ENCODE data around the gene ITGB7.

Gene ITGB7

DNA sequence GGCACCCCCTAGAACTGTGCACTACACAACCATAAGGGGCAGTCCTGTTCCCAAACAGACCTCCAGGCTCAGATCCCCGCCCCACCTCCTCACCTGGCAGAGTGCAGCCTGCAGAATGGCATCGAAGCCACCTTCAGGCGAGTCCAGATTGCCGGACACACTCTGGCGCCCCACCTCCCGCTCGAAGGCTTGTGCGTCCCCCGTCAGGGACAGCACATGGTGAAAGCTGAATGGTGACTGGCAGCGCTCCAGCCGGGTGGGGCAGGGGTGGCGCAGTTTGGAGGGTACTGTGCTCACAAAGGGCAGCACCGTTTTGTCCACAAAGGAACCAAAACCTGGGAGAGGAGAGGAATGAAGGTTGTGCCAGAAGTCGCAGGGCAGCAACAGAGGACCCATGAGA is 10.6 kb downstream of the ITGB7 start:
- no peak for DNase-seq (ENCODE audit: low read depth)

DNA sequence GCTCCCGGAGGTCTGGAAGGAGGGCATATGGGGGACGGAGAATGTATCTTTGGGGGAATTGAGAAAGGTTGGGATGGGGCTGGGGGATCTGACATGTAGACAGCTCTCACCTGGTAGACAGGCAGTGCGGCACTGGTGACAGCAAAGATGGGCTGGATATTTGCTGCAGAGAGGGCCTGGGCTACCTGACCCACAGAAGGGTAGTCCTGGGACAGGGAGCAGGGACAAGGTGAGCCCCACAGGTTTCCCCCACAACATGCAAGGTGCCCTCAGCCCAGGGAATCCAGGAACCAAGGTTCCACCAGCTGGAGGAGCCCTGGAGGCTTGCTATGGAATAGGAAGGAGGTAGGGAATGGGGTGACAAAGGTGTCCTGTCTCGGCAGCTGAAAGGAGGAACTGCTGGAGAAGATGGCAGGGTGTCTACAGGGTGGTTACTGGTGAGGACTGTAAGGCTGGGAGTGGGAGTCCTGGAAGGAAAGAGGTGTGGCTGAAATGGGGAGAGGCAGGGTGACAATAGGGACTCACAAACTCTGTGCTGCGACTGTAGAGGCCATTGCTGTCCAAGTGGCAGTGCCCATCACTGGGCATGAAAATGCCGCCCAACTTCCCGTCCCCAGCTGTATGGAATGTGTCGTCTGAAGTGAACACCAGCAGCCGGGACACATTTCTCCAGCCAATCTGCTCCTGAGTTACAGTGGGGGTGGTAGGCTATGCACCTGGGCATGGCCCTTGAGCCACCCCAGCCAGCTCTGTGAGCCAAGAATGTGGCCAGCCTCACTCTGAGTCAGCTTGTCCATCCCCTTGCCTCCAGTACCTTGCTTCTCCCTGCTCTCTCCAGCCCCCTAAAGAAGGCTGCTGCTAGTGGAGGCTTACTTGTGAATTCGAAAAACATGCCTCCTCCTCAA is 11.3 kb downstream of the ITGB7 start:
- no peak for DNase-seq (ENCODE audit: low read depth)

- no peak for DNase-seq (ENCODE audit: low read depth)
These were observed 12.1 kb downstream of the ITGB7 start for GRCh38 chr12:53194973-53195372.

DNA sequence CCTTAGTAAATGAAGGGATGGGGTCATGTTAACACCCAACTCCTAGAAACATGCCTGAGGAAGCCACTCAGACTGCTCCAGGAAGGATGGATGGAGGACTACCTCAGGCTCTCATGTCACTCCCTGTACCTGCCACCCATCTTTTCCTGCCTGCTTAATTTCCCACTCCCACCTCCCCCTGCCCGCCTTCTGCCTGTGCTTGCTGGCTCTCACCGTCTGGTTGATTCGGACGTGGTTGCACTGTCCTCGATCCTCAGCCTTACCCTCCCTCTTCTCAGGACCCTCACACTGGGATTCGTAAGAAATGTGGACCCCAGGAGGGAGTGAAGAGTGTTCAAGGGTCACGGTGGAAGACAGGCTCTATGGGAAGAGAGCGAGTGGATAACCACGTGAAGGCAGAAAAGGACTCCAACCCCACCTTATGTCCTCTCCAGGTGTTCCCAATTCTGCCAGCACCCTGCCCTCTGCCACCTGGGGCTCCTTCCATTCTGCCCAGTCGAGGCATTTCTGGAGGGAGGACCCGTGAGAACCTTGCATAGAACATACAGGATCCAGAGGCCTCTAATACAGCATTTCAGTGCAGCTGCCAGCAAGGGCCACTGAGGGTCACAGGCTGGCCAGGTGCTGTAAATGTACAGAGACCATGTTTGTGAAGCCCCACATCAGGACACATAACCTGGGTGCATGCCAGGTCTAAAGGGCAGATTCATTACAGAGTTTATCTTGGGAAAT is 12.9 kb downstream of the ITGB7 start:
- DNase-seq (ENCODE audit: low read depth): no peak

DNA sequence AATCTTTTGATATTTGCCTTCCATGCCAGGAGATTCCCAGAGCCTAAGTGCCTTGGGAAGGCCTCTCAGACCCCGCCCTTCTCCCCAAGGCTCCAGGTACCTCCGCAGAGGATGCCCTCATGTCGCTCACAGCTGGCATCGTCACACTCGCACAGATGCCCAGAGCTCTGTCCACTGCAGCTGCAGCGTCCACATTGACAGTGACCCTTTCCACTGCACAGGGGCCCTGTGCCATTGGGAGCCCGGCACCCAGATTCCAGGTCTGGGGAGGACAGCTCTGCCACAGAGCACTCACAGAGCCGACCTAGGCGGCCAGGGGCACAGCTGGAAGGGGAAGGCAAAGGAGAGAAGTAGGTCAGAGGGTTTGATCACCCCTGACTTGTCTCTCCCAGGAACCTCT is 14.0 kb downstream of the ITGB7 start:
- no peak for DNase-seq (ENCODE audit: low read depth)

DNA sequence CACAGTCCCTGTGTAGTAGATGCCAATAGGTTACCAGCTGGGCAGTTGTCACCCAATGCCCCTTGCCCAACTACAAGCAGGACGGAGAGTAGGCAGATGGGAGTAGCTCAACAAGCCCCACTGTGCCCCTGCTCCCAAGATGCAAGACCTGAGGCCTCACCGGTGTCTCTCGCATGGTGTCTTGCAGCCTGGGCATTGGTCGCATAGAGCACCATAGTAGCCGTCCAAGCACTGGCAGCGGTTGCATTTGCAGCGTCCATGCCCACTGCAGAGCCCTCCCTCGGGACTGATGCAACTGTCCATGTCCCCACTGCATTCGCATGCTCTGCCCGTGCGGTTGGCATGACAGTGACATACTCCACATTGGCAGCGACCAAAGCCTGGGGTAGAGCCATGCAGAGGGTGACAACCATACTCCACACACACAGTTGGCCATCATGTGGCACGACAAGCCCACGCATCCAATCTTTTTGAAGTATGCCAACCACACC is 14.5 kb downstream of the ITGB7 start:
- no peak for DNase-seq (ENCODE audit: low read depth)

DNA sequence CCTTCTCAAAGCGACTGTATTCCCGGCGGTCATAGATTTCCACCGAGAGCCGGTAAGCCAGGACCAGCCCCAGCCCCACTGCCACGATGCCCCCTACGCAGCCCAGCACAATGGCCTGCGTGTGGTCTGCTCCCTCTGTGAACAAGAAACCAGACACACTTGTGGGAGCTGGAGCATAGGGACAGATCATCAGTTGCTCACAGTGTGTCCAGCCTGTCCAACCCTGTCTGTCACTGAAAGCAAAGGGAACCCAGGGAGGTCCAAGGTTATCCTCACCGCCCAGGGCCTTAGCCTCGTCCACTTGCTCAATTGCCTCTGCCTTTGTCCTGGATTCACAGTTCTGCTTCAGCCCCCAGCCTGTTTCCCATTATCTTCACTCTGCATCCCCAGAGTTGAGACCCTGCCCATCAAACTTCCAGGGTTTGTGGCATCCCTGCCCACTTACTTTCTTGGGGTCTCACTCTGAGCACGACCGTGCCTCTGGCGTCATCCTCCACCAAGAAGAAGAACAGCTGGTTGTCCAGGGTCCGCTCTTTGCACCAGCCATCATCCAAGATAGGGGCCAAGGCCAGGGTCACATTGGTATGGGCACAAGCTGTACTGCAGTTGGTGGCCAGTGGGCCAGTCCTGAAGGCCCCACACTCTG is 15.0 kb downstream of the ITGB7 start:
- DNase-seq (ENCODE audit: low read depth): no peak

DNA sequence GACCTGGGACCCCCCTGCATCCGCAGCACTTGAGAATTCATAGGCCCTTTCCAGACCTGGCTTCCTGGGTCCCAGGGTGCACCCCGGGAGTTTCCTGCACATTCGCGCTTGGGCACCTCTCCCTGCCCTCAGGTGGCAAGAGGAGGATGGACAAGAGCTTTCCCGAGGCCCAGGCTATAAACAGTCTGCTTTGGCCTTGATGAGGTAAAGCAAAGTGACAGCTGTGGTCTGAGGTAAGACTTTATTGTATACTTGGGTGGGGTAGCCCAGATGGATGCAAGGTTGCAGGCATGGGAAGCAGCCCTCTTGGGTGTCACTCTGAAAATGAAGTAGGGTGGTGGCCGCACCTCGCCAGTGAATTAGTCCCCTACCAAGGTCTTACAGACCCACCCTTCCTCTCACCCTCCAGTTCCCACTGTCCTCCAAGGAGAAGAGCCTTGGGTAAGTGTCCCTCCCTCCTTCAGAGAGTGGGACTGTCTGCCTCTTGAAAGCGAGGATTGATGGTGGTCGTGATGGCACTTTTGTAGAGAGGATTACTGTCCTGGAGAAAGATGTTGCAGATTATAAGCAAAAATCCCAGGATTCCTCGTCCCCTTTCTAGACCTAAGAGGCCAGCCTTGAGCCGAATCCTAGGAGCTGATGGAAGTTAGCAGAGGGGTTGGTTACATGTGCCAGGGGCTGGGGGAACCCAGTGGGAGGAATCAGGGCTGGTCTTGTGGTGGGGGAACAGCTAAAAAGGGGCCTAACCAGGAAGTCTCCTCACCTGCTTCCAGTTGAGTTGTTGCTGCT is 15.8 kb downstream of the ITGB7 start:
- no peak for DNase-seq (ENCODE audit: low read depth)

GRCh38 chr12:53190108-53190729 is 16.8 kb downstream of the ITGB7 start:
- peak; percentile 40 for DNase-seq (ENCODE audit: low read depth)

GRCh38 chr12:53187145-53187899 is 19.7 kb downstream of the ITGB7 start:
- DNase-seq (ENCODE audit: low read depth): no peak

DNA sequence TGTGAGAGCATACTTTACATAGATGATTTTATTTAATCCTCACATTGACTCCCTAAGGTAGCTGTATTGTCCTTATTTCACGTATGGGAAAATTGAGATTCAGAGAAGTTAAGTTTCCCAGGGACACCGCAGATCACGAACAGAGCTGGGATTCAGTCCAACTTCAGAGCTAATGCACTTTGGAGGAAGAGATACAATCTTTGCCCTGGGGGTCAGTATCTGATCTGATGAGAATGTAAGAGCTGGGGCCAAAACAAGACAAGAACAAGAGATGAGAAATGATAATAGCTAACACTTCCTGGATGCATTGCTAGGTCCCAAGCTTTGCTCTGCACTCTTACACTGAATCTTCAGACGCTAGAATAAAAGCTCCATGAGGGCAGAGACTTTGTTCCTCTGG is 20.3 kb downstream of the ITGB7 start:
- no peak for DNase-seq (ENCODE audit: low read depth)

DNA sequence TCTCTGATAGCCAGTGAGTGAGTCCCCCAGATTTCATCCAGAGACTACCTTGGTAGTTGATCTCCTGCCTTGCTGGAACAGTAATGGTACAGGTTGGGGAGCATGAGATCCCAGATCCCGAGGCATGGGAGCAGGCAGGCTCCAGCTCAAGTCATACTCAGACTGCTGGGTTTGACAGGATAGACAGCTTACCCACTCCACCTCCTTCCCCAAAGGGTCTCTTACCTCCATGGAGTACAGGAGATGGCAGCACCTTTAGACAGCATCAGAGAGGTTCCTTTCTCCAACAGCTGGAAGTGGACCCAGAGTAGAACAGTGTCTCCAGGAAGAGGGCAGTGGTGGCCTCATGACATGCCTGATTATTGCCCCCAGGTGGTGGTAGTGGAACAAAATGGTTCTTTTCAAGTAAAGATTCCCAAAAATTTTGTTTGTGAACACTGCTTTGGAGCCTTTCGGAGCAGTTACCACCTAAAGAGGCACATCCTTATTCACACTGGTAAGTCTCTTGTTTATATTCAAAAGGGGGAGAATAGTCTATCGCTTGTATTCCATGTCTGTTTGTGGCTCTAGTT is 21.4 kb downstream of the ITGB7 start:
- DNase-seq (ENCODE audit: low read depth): no peak

DNA sequence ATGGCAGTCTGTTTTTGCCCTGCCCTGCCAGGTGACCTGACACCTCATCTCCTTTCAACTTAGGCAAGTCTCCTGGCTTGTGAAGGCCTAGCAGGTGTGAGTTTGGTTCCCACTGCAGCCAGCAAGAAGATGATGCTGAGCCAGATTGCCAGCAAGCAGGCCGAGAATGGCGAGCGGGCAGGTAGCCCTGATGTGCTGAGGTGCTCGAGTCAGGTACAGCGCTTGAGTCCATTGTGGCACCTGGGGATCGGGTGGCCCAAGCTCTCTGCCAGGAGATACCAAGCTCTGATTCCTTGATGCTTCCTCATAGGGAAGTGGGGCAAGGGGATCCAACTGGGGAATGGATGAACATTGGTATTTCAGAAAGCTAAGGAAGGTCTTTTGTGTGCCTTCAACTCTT is 22.2 kb downstream of the ITGB7 start:
- no peak for DNase-seq (ENCODE audit: low read depth)

GRCh38 chr12:53182903-53183302 is 24.1 kb downstream of the ITGB7 start:
- DNase-seq (ENCODE audit: low read depth): no peak

DNA sequence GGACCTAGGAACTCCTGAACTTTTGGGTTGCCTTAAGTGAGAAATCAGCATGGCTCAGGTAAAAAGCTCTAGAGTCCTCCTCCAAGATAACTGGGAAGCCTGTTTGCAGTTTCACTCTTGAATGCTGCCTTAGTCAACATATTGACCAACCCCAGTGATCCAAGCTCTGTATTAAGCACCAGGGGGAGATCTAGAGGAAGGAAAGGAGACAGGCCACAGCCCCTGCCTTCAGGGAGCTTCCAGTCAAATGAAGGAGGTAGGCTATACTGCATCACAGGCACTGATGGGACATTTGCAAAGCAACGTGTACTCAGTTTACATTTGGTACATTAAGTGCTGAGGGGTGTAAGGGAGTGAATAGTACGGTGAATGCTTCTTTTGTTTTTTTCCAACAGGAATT is 25.1 kb downstream of the ITGB7 start:
- no peak for DNase-seq (ENCODE audit: low read depth)

- DNase-seq (ENCODE audit: low read depth): peak; percentile 71
These were observed 26.0 kb downstream of the ITGB7 start for GRCh38 chr12:53180931-53181645.

GRCh38 chr12:53180220-53180930 is 26.7 kb downstream of the ITGB7 start, which contains the start of the genes CSAD and ZNF740:
TSS of gene CSAD (minus strand) at chr12:53180925. CDS start at chr12:53173470, 7,455 bp downstream.
TSS of gene ZNF740 (plus strand) at chr12:53180722. CDS start at chr12:53181984, 1,262 bp downstream.
- peak; percentile 98 for DNase-seq (ENCODE audit: low read depth)

GRCh38 chr12:53179687-53180219 is 27.3 kb downstream of the ITGB7 start:
- DNase-seq (ENCODE audit: low read depth): no peak
